K562 (cell line): ENCODE data around the gene UBXN1. TPM values are rescaled to one million over a fixed set of nuclear protein-coding genes. Genes with fewer than 3 reads are reported as not detected.

Experiments used
- ATAC-seq: fragments of 200-7000 bp; cut with Tn5 transposase; 3 replicates; pipeline ENCODE4 v1.9.1; 2020; ENCODE audit warnings: moderate library complexity
- Bru-seq: library from RNA; stranded (reverse); fragments of 400-500 nt; gene quantifications from one replicate; lab custom pipeline; 2021; lab: Mats Ljungman, UMichigan
- BruChase-seq, 2 experiments: library from RNA; stranded (reverse); fragments of 400-500 nt; gene quantifications; one replicate each; lab custom pipeline; 2021; lab: Mats Ljungman, UMichigan
- BruUV-seq: library from RNA; stranded (reverse); fragments of 400-500 nt; replicated peaks from 2 replicates; lab custom pipeline; 2021; lab: Mats Ljungman, UMichigan
- CTCF ChIA-PET: fragments of 300-600 bp; formaldehyde crosslinking; extraction: SDS; loops from one replicate; lab custom pipeline; 2021; ENCODE audit warnings: low intra/inter-chr PET ratio; lab: Yijun Ruan, JAX
- POLR2A ChIA-PET: fragments of 300-600, 350-650 bp; sonication (Branson Sonifier 250); formaldehyde crosslinking; extraction: SDS; loops from one replicate; lab custom pipeline; 2021; ENCODE audit warnings: antibody characterized with exemption, inconsistent platforms; lab: Yijun Ruan, JAX
- DNase-seq, 4 experiments: peaks; one replicate each; pipeline versions ENCODE4 v3.0.0 to v3.0.0-alpha.2; 2011 to 2018; ENCODE audit warnings: low spot score in 3 of 4, mixed read lengths in 3 of 4; ENCODE audit errors: extremely low read depth in 1 of 4
- FAIRE-seq: peaks from 2 replicates; lab custom pipeline; 2011; peaks lifted over from hg19 to GRCh38; lab: Jason Lieb, UNC
- H2AFZ ChIP-seq: 2 replicates; pipeline ENCODE4 v1.6.0; 2011; ENCODE audit warnings: low read depth, low read length, control low read depth, inconsistent platforms
- H3K27ac ChIP-seq: fragments of 200-600 bp; 3 replicates; pipeline ENCODE4 v1.8.0; 2011; ENCODE audit warnings: low read depth, mild to moderate bottlenecking, control low read depth, inconsistent platforms, low read length, moderate library complexity, mixed read lengths; ENCODE audit errors: extremely low read depth
- H3K27me3 ChIP-seq, 2 experiments: fragments of 300-600 bp in 1 of 2; 2 replicates in 1 of 2; 3 replicates in 1 of 2; pipeline versions ENCODE4 v1.6.0 to v1.8.0; 2011; ENCODE audit warnings: inconsistent platforms in 2 of 2, low read length in 2 of 2, mild to moderate bottlenecking in 1 of 2, mixed read lengths in 1 of 2, moderate library complexity in 1 of 2; ENCODE audit not compliant: control insufficient read depth in 2 of 2, insufficient read depth in 2 of 2
- H3K36me3 ChIP-seq: fragments of 300-600 bp; 3 replicates; pipeline ENCODE4 v1.8.0; 2011; ENCODE audit warnings: mild to moderate bottlenecking, low read length, inconsistent platforms; ENCODE audit not compliant: control insufficient read depth, insufficient read depth
- H3K4me1 ChIP-seq, 2 experiments: fragments of 200-600 bp in 1 of 2; replicated peaks in 1 of 2; 2 replicates in 1 of 2; 3 replicates in 1 of 2; pipeline versions ENCODE4 v1.5.1 to v1.8.0; 2011; ENCODE audit warnings: inconsistent platforms in 2 of 2, low read length in 2 of 2, mild to moderate bottlenecking in 1 of 2, mixed read lengths in 1 of 2, moderate library complexity in 1 of 2; ENCODE audit not compliant: control insufficient read depth in 2 of 2, insufficient read depth in 2 of 2
- H3K4me2 ChIP-seq: 2 replicates; pipeline ENCODE4 v1.6.1; 2011; ENCODE audit warnings: low read length, control low read depth, inconsistent platforms, mixed read lengths; ENCODE audit not compliant: insufficient read depth
- H3K4me3 ChIP-seq: fragments of 200-600 bp; sonication (generic), shearing (Covaris generic); 2 replicates; pipeline ENCODE4 v1.5.1; 2016; ENCODE audit warnings: control low read depth, inconsistent platforms
- H3K79me2 ChIP-seq: fragments of 200-600 bp; 3 replicates; pipeline ENCODE4 v1.8.0; 2011; ENCODE audit warnings: low read length, inconsistent platforms; ENCODE audit not compliant: control insufficient read depth, insufficient read depth
- H3K9ac ChIP-seq, 2 experiments: 2 replicates each; pipeline versions ENCODE4 v1.6.0 to v1.6.1; 2011; ENCODE audit warnings: low read depth in 2 of 2, low read length in 2 of 2, control low read depth in 1 of 2, inconsistent platforms in 1 of 2, mild to moderate bottlenecking in 1 of 2, mixed read lengths in 1 of 2; ENCODE audit not compliant: insufficient read depth in 1 of 2
- H3K9me1 ChIP-seq: one replicate; pipeline ENCODE4 v1.6.0; 2011; ENCODE audit warnings: inconsistent platforms, mild to moderate bottlenecking, low read length, moderate library complexity; ENCODE audit not compliant: control insufficient read depth, insufficient read depth
- H3K9me3 ChIP-seq: replicated peaks from 2 replicates; pipeline ENCODE4 v1.5.1; 2011; ENCODE audit warnings: low read depth, low read length, inconsistent platforms; ENCODE audit not compliant: control insufficient read depth, insufficient read depth
- H4K20me1 ChIP-seq: replicated peaks from 2 replicates; pipeline ENCODE4 v1.6.1; 2011; ENCODE audit warnings: low read length, inconsistent platforms, mixed read lengths; ENCODE audit not compliant: control insufficient read depth, insufficient read depth
- CTBP1 ChIP-seq: fragments of 450-650 bp; IDR thresholded peaks from 2 replicates; pipeline ENCODE4 v1.6.1; 2016; ENCODE audit warnings: borderline replicate concordance
- DACH1 ChIP-seq: fragments of 450-650 bp; IDR thresholded peaks from 2 replicates; pipeline ENCODE4 v1.6.1; 2018; ENCODE audit not compliant: partially characterized antibody
- DIDO1 ChIP-seq: fragments of 450-650 bp; IDR thresholded peaks from 2 replicates; pipeline ENCODE4 v1.6.1; 2016; ENCODE audit warnings: low read depth, missing biosample characterization, missing genetic modification characterization
- FOXM1 ChIP-seq, 2 experiments: fragments of 450-650 bp in 1 of 2; sonication (generic) in 1 of 2; formaldehyde crosslinking in 1 of 2; IDR thresholded peaks; 2 replicates each; pipeline versions ENCODE4 v1.6.1 to v1.9.0; 2017 to 2022; ENCODE audit warnings: low read depth in 2 of 2, mild to moderate bottlenecking in 2 of 2, missing genetic modification reagents in 1 of 2, moderate library complexity in 1 of 2
- HMGXB4 ChIP-seq: sonication (generic); formaldehyde crosslinking; IDR thresholded peaks from 2 replicates; pipeline ENCODE4 v1.8.1; 2023; ENCODE audit warnings: mild to moderate bottlenecking, missing genetic modification reagents
- KHSRP ChIP-seq: fragments of 450-650 bp; IDR thresholded peaks from 2 replicates; pipeline ENCODE4 v1.6.1; 2017
- NR3C1 ChIP-seq: sonication (generic); formaldehyde crosslinking; IDR thresholded peaks from 2 replicates; pipeline ENCODE4 v1.8.1; 2022; ENCODE audit warnings: missing genetic modification reagents
- OTX1 ChIP-seq: fragments of 450-650 bp; formaldehyde crosslinking; IDR thresholded peaks from 2 replicates; pipeline ENCODE4 v1.4.0; 2022; ENCODE audit warnings: mild to moderate bottlenecking
- POLR3G ChIP-seq: IDR thresholded peaks from 2 replicates; pipeline ENCODE4 v1.6.1; 2011; ENCODE audit not compliant: insufficient read length, insufficient replicate concordance; ENCODE audit errors: extremely low read depth
- XRCC4 ChIP-seq: IDR thresholded peaks from one replicate; pipeline ENCODE4 v1.6.1; 2011; ENCODE audit not compliant: insufficient read depth, insufficient read length; ENCODE audit errors: extremely low read depth
- ZBTB2 ChIP-seq: fragments of 450-650 bp; IDR thresholded peaks from 2 replicates; pipeline ENCODE4 v1.6.1; 2016; ENCODE audit warnings: antibody characterized with exemption
- WGBS: fragments of 100-300 bp; shearing (Covaris generic); methylation state at CpG from one replicate; pipeline ENCODE4 v1.1.6; 2016; ENCODE audit warnings: low coverage, mixed read lengths; ENCODE audit not compliant: insufficient coverage; ENCODE audit errors: missing lambda C conversion rate; 5-methylcytosine and 5-hydroxymethylcytosine counted together
- in situ Hi-C: fragments of 300-500 bp; cut with MboI; formaldehyde crosslinking; loops from 4 replicates; pipeline ENCODE4 v1.15.0; 2018; ENCODE audit warnings: inconsistent platforms, mixed read lengths
- intact Hi-C: fragments of 100-400 bp; cut with micrococcal nuclease; formaldehyde crosslinking; loops from 2 replicates; pipeline ENCODE4 v1.14.2; 2022
- long read RNA-seq, 3 experiments: library from polyadenylated mRNA in 2 of 3; library from RNA in 1 of 3; unstranded in 2 of 3; stranded (forward) in 1 of 3; transcript quantifications; one replicate each; pipeline ENCODE4 v2.0.0, GENCODE V29; 2019 to 2022
- polyA minus RNA-seq, 3 experiments: library from RNA; depleted of rRNA, polyadenylated mRNA; stranded (reverse); fragments of >200 nt; gene quantifications; 2 replicates each; pipeline ENCODE4 v1.2.3, GENCODE V29; 2011
- polyA plus RNA-seq, 8 experiments: library from polyadenylated mRNA; depleted of rRNA in 4 of 8; stranded (reverse) in 5 of 8; unstranded in 3 of 8; fragments of >200 nt; fragmentation: Nextera tagmentation in 2 of 8; fragmentation: Illumina TruSeq in 1 of 8; extraction: Ambion mirVana in 2 of 8; extraction: Trizol in 1 of 8; gene quantifications; 2 replicates each; pipeline versions ENCODE4 v1.2.1 to v1.2.3, GENCODE V29; 2011 to 2014; ENCODE audit warnings: inconsistent platforms in 1 of 8, missing spikeins in 1 of 8
- total RNA-seq, 7 experiments: library from RNA; depleted of rRNA in 6 of 7; stranded (reverse); fragments of >200 nt in 6 of 7; fragmentation: Illumina TruSeq in 2 of 7; extraction: Trizol in 2 of 7; gene quantifications; 2 replicates each; pipeline versions ENCODE4 v1.2.1 to v1.2.3, GENCODE V29; 2011 to 2021; ENCODE audit warnings: low replicate concordance in 1 of 7

Gene UBXN1
- 80.1 and 97.1 TPM in 2 replicates for total RNA-seq (2011; cell fraction: chromatin; rRNA removed; ENCODE audit: low replicate concordance)
- total RNA-seq (2011; cell fraction: nucleolus; rRNA removed), result 76.6 and 77.4 TPM in 2 replicates
- total RNA-seq (2011; cell fraction: nucleoplasm; rRNA removed), result 77.6 and 81.7 TPM in 2 replicates
- 222 and 263 TPM in 2 replicates for total RNA-seq (2014; rRNA removed)
- 43.2 and 52.3 TPM in 2 replicates for total RNA-seq (2014; rRNA removed; fragmentation: Illumina TruSeq; extraction: Trizol)
- 99.7 and 99.8 TPM in 2 replicates for total RNA-seq (2015; rRNA removed; fragmentation: Illumina TruSeq; extraction: Trizol)
- total RNA-seq (2021), result 128 and 152 TPM in 2 replicates
- polyA plus RNA-seq (2011; rRNA removed), result 56.3 and 66.1 TPM in 2 replicates
- polyA plus RNA-seq (2011; cell fraction: cytosol; rRNA removed), result 91.6 and 116 TPM in 2 replicates
- polyA plus RNA-seq (2011; cell fraction: nucleus; rRNA removed), result 121 and 135 TPM in 2 replicates
- 113 and 236 TPM in 2 replicates for polyA plus RNA-seq (2012)
- 141 and 145 TPM in 2 replicates for polyA plus RNA-seq (2014; fragmentation: Illumina TruSeq; extraction: Trizol)
- 10 to 100 TPM in 1 of 2 experiments, 1 to 10 TPM in 1; 4.8 to 10.4 TPM for polyA plus RNA-seq (2014; fragmentation: Nextera tagmentation; extraction: Ambion mirVana)
- 205 and 241 TPM in 2 replicates for polyA plus RNA-seq (2014; rRNA removed)
- polyA minus RNA-seq (2011; rRNA and poly(A)+ RNA removed), result 68.8 and 75.4 TPM in 2 replicates
- 36.9 and 47.7 TPM in 2 replicates for polyA minus RNA-seq (2011; cell fraction: cytosol; rRNA and poly(A)+ RNA removed)
- 37.6 and 51.0 TPM in 2 replicates for polyA minus RNA-seq (2011; cell fraction: nucleus; rRNA and poly(A)+ RNA removed)
- percentile 93 among the genes with signal in this experiment for Bru-seq, nascent RNA
- BruChase-seq, experiment 1, labeled RNA remaining after a 2-hour chase, result percentile 93 among the genes with signal in this experiment
- BruChase-seq, experiment 2, labeled RNA remaining after a 6-hour chase, result percentile 95 among the genes with signal in this experiment
- long read RNA-seq, experiment 1, transcript UBXN1-202 (9 exons, 1,153 nt), result major isoform, 289 of 399 reads
- long read RNA-seq, experiment 1, transcript UBXN1-217 (10 exons, 943 nt), result minor isoform, 12 of 399 reads
- long read RNA-seq, experiment 1, partial matches to known transcripts, result 64 of 399 reads
- long read RNA-seq, experiment 1, other reads (novel, unspliced or antisense), result 27 of 399 reads
- long read RNA-seq, experiment 2, transcript UBXN1-217 (10 exons, 943 nt), result minor isoform, 5 of 151 reads
- long read RNA-seq, experiment 2, transcript UBXN1-202 (9 exons, 1,153 nt), result major isoform, 60 of 151 reads
- long read RNA-seq, experiment 2, partial matches to known transcripts, result 73 of 151 reads
- long read RNA-seq, experiment 2, other reads (novel, unspliced or antisense), result 9 of 151 reads
- long read RNA-seq, experiment 3, transcript UBXN1-217 (10 exons, 943 nt), result minor isoform, 5 of 246 reads
- long read RNA-seq, experiment 3, transcript UBXN1-202 (9 exons, 1,153 nt), result major isoform, 212 of 246 reads
- long read RNA-seq, experiment 3, partial matches to known transcripts, result 6 of 246 reads
- long read RNA-seq, experiment 3, other reads (novel, unspliced or antisense), result 16 of 246 reads

GRCh38 chr11:62678770-62679696 lies at the start of gene UBXN1:
Gene UBXN1, minus strand, starts transcription at chr11:62679073. Its CDS starts 150 bp downstream, at chr11:62678923.
- no peaks in the 10 kb centered on the region for H4K20me1 ChIP-seq
- H3K79me2 ChIP-seq, result peaks cover 39% of the 10 kb centered on the region
- H3K4me1 ChIP-seq, result peaks cover 25 to 43% of the 10 kb centered on the region in 2 experiments; a peak in 4 of 5 replicates
- ChIA-PET POLR2A (interaction anchor here (0.6 to 2.9 kb wide), 9 partner anchors 11 to 162 kb away, joined by 3 to 27 read pairs (median 3); partner anchors contain the start of genes BSCL2, C11orf98, CSKMT and EEF1G), CTCF (no interaction called here)
- FAIRE-seq, result peak; percentile 82
- H3K4me3 ChIP-seq, result peak within 1 kb of the TSS; percentile 81
- intact Hi-C loops (no loop called here), in situ Hi-C loops (no loop called here)
- no peaks in the 10 kb centered on the region for H3K9me3 ChIP-seq
- peak within 1 kb of the TSS; percentile 85 to 99 for H3K9ac ChIP-seq
- H3K9me1 ChIP-seq, result no peaks in the 10 kb centered on the region
- WGBS, result 7% methylated on average over 55 of the region's 55 CpGs
- DNase-seq, result peak; percentile 86 to 94 (median 88)
- peaks cover 37% of the 10 kb centered on the region for H3K36me3 ChIP-seq
- H3K27ac ChIP-seq, result peak within 1 kb of the TSS; percentile 80
- peak; percentile 85 for ATAC-seq
- no peaks in the 10 kb centered on the region for H3K27me3 ChIP-seq
- peak within 1 kb of the TSS; percentile 83 for H3K4me2 ChIP-seq
- TSS peak; percentile 54 for BruUV-seq
- H2AFZ ChIP-seq, result peak within 1 kb of the TSS; percentile 99
- no peak for TF ChIP-seq KHSRP
- TF ChIP-seq DACH1, result no peak
- TF ChIP-seq POLR3G, result no peak
- no peak for TF ChIP-seq NR3C1 (CRISPR knock-in tag)
- TF ChIP-seq DIDO1, result peak; percentile 83
- TF ChIP-seq OTX1, result no peak
- no peak for TF ChIP-seq FOXM1 (IDR thresholded peaks at IDR 0.05; ENCODE audit: low read depth)
- no peak for TF ChIP-seq FOXM1 (CRISPR knock-in tag; IDR thresholded peaks at IDR 0.05; ENCODE audit: low read depth)
- TF ChIP-seq ZBTB2, result peak; percentile 50; the same call in 1 of the 2 replicates
- no peak for TF ChIP-seq XRCC4
- peak; percentile 25; the same call in 1 of the 2 replicates for TF ChIP-seq CTBP1
- no peak for TF ChIP-seq HMGXB4 (CRISPR knock-in tag)
